ES-I3 (cell line): Measurements from ENCODE around the gene RPS6KA4.

Experiments
- H3K36me3 ChIP-seq: 2 replicates; pipeline ENCODE4 v1.6.1; 2013; ENCODE audit warnings: mild to moderate bottlenecking, low read length, control low read depth, moderate library complexity; ENCODE audit not compliant: insufficient read depth
- H3K4me1 ChIP-seq: 2 replicates; pipeline ENCODE4 v1.6.1; 2013; ENCODE audit warnings: mild to moderate bottlenecking, control low read depth, low read length; ENCODE audit not compliant: insufficient read depth
- H3K9ac ChIP-seq: 2 replicates; pipeline ENCODE4 v1.6.1; 2013; ENCODE audit warnings: low read depth, mild to moderate bottlenecking, low read length, moderate library complexity
- H3K9me3 ChIP-seq: 2 replicates; pipeline ENCODE4 v1.6.1; 2013; ENCODE audit warnings: mild to moderate bottlenecking, low read length, moderate library complexity; ENCODE audit not compliant: control insufficient read depth, insufficient read depth

RPS6KA4 gene

GRCh38 chr11:64376071-64376470, 17.1 kb downstream of the RPS6KA4 start:
- Histone ChIP-seq H3K36me3 (no peaks in the 10 kb centered on the region), H3K4me1 (peaks cover 8% of the 10 kb centered on the region; the same call in 1 of the 2 replicates), H3K9me3 (no peaks in the 10 kb centered on the region), H3K9ac (no peak overlapping the region)

- H3K36me3 ChIP-seq, result no peaks in the 10 kb centered on the region
Observed at GRCh38 chr11:64378335-64378880, 19.4 kb downstream of the RPS6KA4 start.

GRCh38 chr11:64379160-64379559, 20.2 kb downstream of the RPS6KA4 start:
- Histone ChIP-seq H3K4me1 (peaks cover 3% of the 10 kb centered on the region; the same call in 1 of the 2 replicates), H3K9me3 (no peaks in the 10 kb centered on the region), H3K36me3 (no peaks in the 10 kb centered on the region), H3K9ac (no peak overlapping the region)

More at GRCh38 chr11:64378335-64378880, 19.4 kb downstream of the RPS6KA4 start:
- H3K9me3 ChIP-seq, result no peaks in the 10 kb centered on the region
- no peak overlapping the region for H3K9ac ChIP-seq
- H3K4me1 ChIP-seq, result peaks cover 4% of the 10 kb centered on the region; the same call in 1 of the 2 replicates

- peaks cover 6% of the 10 kb centered on the region; the same call in 1 of the 2 replicates for H3K4me1 ChIP-seq
- H3K9me3 ChIP-seq, result no peaks in the 10 kb centered on the region
- H3K36me3 ChIP-seq, result no peaks in the 10 kb centered on the region
- no peak overlapping the region for H3K9ac ChIP-seq
Observed at GRCh38 chr11:64379817-64380709, 21.1 kb downstream of the RPS6KA4 start.

- Histone ChIP-seq H3K9ac (no peak overlapping the region), H3K4me1 (peaks cover 6% of the 10 kb centered on the region; the same call in 1 of the 2 replicates), H3K36me3 (no peaks in the 10 kb centered on the region)
Observed at GRCh38 chr11:64381350-64381749, 22.4 kb downstream of the RPS6KA4 start.

GRCh38 chr11:64382047-64382446, 23.1 kb downstream of the RPS6KA4 start:
- H3K36me3 ChIP-seq, result no peaks in the 10 kb centered on the region
- peaks cover 6% of the 10 kb centered on the region; the same call in 1 of the 2 replicates for H3K4me1 ChIP-seq
- H3K9me3 ChIP-seq, result no peaks in the 10 kb centered on the region
- no peak overlapping the region for H3K9ac ChIP-seq

More at GRCh38 chr11:64381350-64381749, 22.4 kb downstream of the RPS6KA4 start:
- no peaks in the 10 kb centered on the region for H3K9me3 ChIP-seq

GRCh38 chr11:64382586-64382985, 23.6 kb downstream of the RPS6KA4 start:
- Histone ChIP-seq H3K4me1 (peaks cover 6% of the 10 kb centered on the region; the same call in 1 of the 2 replicates), H3K36me3 (no peaks in the 10 kb centered on the region), H3K9ac (no peak overlapping the region), H3K9me3 (no peaks in the 10 kb centered on the region)

- H3K36me3 ChIP-seq, result no peaks in the 10 kb centered on the region
- peaks cover 6% of the 10 kb centered on the region; the same call in 1 of the 2 replicates for H3K4me1 ChIP-seq
- no peak overlapping the region for H3K9ac ChIP-seq
- no peaks in the 10 kb centered on the region for H3K9me3 ChIP-seq
Observed at GRCh38 chr11:64383580-64383979, 24.6 kb downstream of the RPS6KA4 start.

- Histone ChIP-seq H3K9me3 (no peaks in the 10 kb centered on the region), H3K4me1 (peaks cover 6% of the 10 kb centered on the region; the same call in 1 of the 2 replicates), H3K9ac (no peak overlapping the region)
Observed at GRCh38 chr11:64384028-64384737, 25.2 kb downstream of the RPS6KA4 start.

GRCh38 chr11:64384981-64385944, 26.3 kb downstream of the RPS6KA4 start:
- Histone ChIP-seq H3K4me1 (peaks cover 6% of the 10 kb centered on the region; the same call in 1 of the 2 replicates), H3K9me3 (no peaks in the 10 kb centered on the region), H3K9ac (no peak overlapping the region), H3K36me3 (no peaks in the 10 kb centered on the region)

More at GRCh38 chr11:64384028-64384737, 25.2 kb downstream of the RPS6KA4 start:
- no peaks in the 10 kb centered on the region for H3K36me3 ChIP-seq

- no peaks in the 10 kb centered on the region for H3K9me3 ChIP-seq
- H3K36me3 ChIP-seq, result no peaks in the 10 kb centered on the region
- no peak overlapping the region for H3K9ac ChIP-seq
- H3K4me1 ChIP-seq, result peaks cover 6% of the 10 kb centered on the region; the same call in 1 of the 2 replicates
Observed at GRCh38 chr11:64385945-64386704, 27.2 kb downstream of the RPS6KA4 start.

- H3K9ac ChIP-seq, result no peak overlapping the region
- H3K9me3 ChIP-seq, result no peaks in the 10 kb centered on the region
- no peaks in the 10 kb centered on the region for H3K36me3 ChIP-seq
- peaks cover 6% of the 10 kb centered on the region; the same call in 1 of the 2 replicates for H3K4me1 ChIP-seq
Observed at GRCh38 chr11:64387916-64388315, 29.0 kb downstream of the RPS6KA4 start.

GRCh38 chr11:64388894-64389293, 29.9 kb downstream of the RPS6KA4 start:
- Histone ChIP-seq H3K4me1 (peaks cover 5% of the 10 kb centered on the region; the same call in 1 of the 2 replicates), H3K9me3 (no peaks in the 10 kb centered on the region), H3K36me3 (no peaks in the 10 kb centered on the region), H3K9ac (no peak overlapping the region)
